HEK293 (cell line): ENCODE measurements around the gene PITPNC1.
"Not testable (repeated sequence)": the region's sequence is repeated elsewhere in the genome, so short reads cannot be mapped to it uniquely, and the experiment has no call there.

ENCODE experiments used
- CTCF ChIA-PET: fragments of 350-600 bp; formaldehyde crosslinking; extraction: SDS; loops from one replicate; lab custom pipeline; 2021; ENCODE audit warnings: antibody characterized with exemption; lab: Yijun Ruan, JAX
- POLR2A ChIA-PET: fragments of 300-600 bp; formaldehyde crosslinking; extraction: SDS; loops from one replicate; lab custom pipeline; 2020; ENCODE audit warnings: antibody characterized with exemption, inconsistent platforms; lab: Yijun Ruan, JAX
- H3K27ac ChIP-seq: fragments of 200-500 bp; sonication (Bioruptor generic); 2 replicates; pipeline ENCODE4 v1.5.1; 2014; ENCODE audit warnings: low read depth, low read length, control low read depth, inconsistent platforms; ENCODE audit errors: extremely low read depth
- H3K36me3 ChIP-seq, 2 experiments: fragments of 200-500 bp in 1 of 2; sonication (Bioruptor generic) in 1 of 2; 1 replicate in 1 of 2; 2 replicates in 1 of 2; pipeline ENCODE4 v1.5.1; 2014 to 2017; ENCODE audit warnings: inconsistent platforms in 2 of 2, low read length in 2 of 2; ENCODE audit not compliant: control insufficient read depth in 2 of 2, insufficient read depth in 1 of 2
- H3K4me1 ChIP-seq: fragments of 200-500 bp; sonication (Bioruptor generic); 2 replicates; pipeline ENCODE4 v1.5.1; 2014; ENCODE audit warnings: mild to moderate bottlenecking, low read length, inconsistent platforms; ENCODE audit not compliant: control insufficient read depth, insufficient read depth
- H3K4me3 ChIP-seq: 2 replicates; pipeline ENCODE4 v1.5.1; 2011; ENCODE audit warnings: low read depth, mild to moderate bottlenecking, control low read depth, low read length, moderate library complexity
- H3K9me3 ChIP-seq: fragments of 200-500 bp; sonication (Bioruptor generic); 2 replicates; pipeline ENCODE4 v1.5.1; 2014; ENCODE audit warnings: low read depth, low read length, inconsistent platforms; ENCODE audit not compliant: control insufficient read depth, insufficient read depth
- KLF10 ChIP-seq: fragments of 450-650 bp; IDR thresholded peaks from 2 replicates; pipeline ENCODE4 v1.5.1; 2018; ENCODE audit warnings: missing biosample characterization, mild to moderate bottlenecking, missing genetic modification characterization
- PRDM1 ChIP-seq: fragments of 450-650 bp; formaldehyde crosslinking; IDR thresholded peaks from 2 replicates; pipeline ENCODE4; 2016; ENCODE audit warnings: missing biosample characterization, missing genetic modification characterization
- YY1 ChIP-seq: fragments of 450-650 bp; formaldehyde crosslinking; IDR thresholded peaks from 2 replicates; pipeline ENCODE4 v1.5.1; 2018; ENCODE audit warnings: missing biosample characterization, missing genetic modification characterization
- ZBTB48 ChIP-seq: fragments of 450-650 bp; formaldehyde crosslinking; IDR thresholded peaks from 2 replicates; pipeline ENCODE4 v1.5.1; 2016; ENCODE audit warnings: missing biosample characterization, missing genetic modification characterization
- ZNF10 ChIP-seq: fragments of 450-650 bp; formaldehyde crosslinking; IDR thresholded peaks from 2 replicates; pipeline ENCODE4 v1.5.1; 2017; ENCODE audit warnings: missing biosample characterization, missing genetic modification characterization
- ZNF16 ChIP-seq: fragments of 450-650 bp; formaldehyde crosslinking; IDR thresholded peaks from 2 replicates; pipeline ENCODE4 v1.5.1; 2016; ENCODE audit warnings: low read depth, missing biosample characterization, missing genetic modification characterization
- ZNF23 ChIP-seq: fragments of 450-650 bp; formaldehyde crosslinking; IDR thresholded peaks from 2 replicates; pipeline ENCODE4 v1.5.1; 2016; ENCODE audit warnings: missing biosample characterization, missing genetic modification characterization, borderline replicate concordance
- ZNF354C ChIP-seq: fragments of 450-650 bp; formaldehyde crosslinking; IDR thresholded peaks from 2 replicates; pipeline ENCODE4 v1.5.1; 2016; ENCODE audit warnings: missing biosample characterization, missing genetic modification characterization, low read depth, borderline replicate concordance
- ZNF426 ChIP-seq: fragments of 450-650 bp; formaldehyde crosslinking; IDR thresholded peaks from 2 replicates; pipeline ENCODE4 v1.5.1; 2017; ENCODE audit warnings: missing biosample characterization, missing genetic modification characterization, mild to moderate bottlenecking, inconsistent platforms, moderate library complexity
- ZNF777 ChIP-seq: fragments of 450-650 bp; formaldehyde crosslinking; IDR thresholded peaks from 2 replicates; pipeline ENCODE4 v1.5.1; 2017; ENCODE audit warnings: missing biosample characterization, missing genetic modification characterization, borderline replicate concordance
- TF ChIP-seq, protein P1 (sequence below): fragments of 450-650 bp; formaldehyde crosslinking; IDR thresholded peaks from 2 replicates; pipeline ENCODE4 v1.5.1; 2016; ENCODE audit warnings: missing biosample characterization, missing genetic modification characterization, borderline replicate concordance
- TF ChIP-seq, protein P2 (sequence below): fragments of 450-650 bp; formaldehyde crosslinking; IDR thresholded peaks from 2 replicates; pipeline ENCODE4 v1.5.1; 2016; ENCODE audit warnings: missing biosample characterization, missing genetic modification characterization
- TF ChIP-seq, protein P3 (sequence below): fragments of 450-650 bp; formaldehyde crosslinking; IDR thresholded peaks from 2 replicates; pipeline ENCODE4 v1.5.1; 2016; ENCODE audit warnings: missing biosample characterization, missing genetic modification characterization, borderline replicate concordance

Gene PITPNC1

GRCh38 chr17:67577429-67578141 is 200.5 kb downstream of the PITPNC1 start:
- Histone ChIP-seq H3K9me3 (no peaks in the 10 kb centered on the region), H3K4me1 (peaks cover 1% of the 10 kb centered on the region), H3K27ac (no peak overlapping the region), H3K36me3 (no peaks in the 10 kb centered on the region; a peak in 1 of 3 replicates), H3K4me3 (no peak overlapping the region)
- ChIA-PET POLR2A (no interaction called here), CTCF (interaction anchor here (0.6 to 0.9 kb wide), 2 partner anchors 18 to 200 kb away, joined by 3 read pairs; no protein-coding TSS in a partner anchor)
- TF ChIP-seq ZNF10 (tag by site-specific recombination) (no peak), KLF10 (tag by site-specific recombination) (no peak), ZNF426 (tag by site-specific recombination) (no peak), ZNF23 (tag by site-specific recombination) (no peak), ZNF354C (tag by site-specific recombination) (no peak), ZNF16 (tag by site-specific recombination) (no peak), ZBTB48 (no peak), YY1 (tag by site-specific recombination) (no peak)
- TF ChIP-seq, protein P1, sequence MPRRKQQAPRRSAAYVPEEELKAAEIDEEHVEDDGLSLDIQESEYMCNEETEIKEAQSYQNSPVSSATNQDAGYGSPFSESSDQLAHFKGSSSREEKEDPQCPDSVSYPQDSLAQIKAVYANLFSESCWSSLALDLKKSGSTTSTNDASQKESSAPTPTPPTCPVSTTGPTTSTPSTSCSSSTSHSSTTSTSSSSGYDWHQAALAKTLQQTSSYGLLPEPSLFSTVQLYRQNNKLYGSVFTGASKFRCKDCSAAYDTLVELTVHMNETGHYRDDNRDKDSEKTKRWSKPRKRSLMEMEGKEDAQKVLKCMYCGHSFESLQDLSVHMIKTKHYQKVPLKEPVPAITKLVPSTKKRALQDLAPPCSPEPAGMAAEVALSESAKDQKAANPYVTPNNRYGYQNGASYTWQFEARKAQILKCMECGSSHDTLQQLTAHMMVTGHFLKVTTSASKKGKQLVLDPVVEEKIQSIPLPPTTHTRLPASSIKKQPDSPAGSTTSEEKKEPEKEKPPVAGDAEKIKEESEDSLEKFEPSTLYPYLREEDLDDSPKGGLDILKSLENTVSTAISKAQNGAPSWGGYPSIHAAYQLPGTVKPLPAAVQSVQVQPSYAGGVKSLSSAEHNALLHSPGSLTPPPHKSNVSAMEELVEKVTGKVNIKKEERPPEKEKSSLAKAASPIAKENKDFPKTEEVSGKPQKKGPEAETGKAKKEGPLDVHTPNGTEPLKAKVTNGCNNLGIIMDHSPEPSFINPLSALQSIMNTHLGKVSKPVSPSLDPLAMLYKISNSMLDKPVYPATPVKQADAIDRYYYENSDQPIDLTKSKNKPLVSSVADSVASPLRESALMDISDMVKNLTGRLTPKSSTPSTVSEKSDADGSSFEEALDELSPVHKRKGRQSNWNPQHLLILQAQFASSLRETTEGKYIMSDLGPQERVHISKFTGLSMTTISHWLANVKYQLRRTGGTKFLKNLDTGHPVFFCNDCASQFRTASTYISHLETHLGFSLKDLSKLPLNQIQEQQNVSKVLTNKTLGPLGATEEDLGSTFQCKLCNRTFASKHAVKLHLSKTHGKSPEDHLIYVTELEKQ = no peak
- TF ChIP-seq, protein P2, sequence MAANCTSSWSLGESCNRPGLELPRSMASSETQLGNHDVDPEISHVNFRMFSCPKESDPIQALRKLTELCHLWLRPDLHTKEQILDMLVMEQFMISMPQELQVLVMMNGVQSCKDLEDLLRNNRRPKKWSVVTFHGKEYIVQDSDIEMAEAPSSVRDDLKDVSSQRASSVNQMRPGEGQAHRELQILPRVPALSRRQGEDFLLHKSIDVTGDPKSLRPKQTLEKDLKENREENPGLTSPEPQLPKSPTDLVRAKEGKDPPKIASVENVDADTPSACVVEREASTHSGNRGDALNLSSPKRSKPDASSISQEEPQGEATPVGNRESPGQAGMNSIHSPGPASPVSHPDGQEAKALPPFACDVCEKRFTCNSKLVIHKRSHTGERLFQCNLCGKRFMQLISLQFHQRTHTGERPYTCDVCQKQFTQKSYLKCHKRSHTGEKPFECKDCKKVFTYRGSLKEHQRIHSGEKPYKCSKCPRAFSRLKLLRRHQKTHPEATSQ = no peak
- TF ChIP-seq, protein P3, sequence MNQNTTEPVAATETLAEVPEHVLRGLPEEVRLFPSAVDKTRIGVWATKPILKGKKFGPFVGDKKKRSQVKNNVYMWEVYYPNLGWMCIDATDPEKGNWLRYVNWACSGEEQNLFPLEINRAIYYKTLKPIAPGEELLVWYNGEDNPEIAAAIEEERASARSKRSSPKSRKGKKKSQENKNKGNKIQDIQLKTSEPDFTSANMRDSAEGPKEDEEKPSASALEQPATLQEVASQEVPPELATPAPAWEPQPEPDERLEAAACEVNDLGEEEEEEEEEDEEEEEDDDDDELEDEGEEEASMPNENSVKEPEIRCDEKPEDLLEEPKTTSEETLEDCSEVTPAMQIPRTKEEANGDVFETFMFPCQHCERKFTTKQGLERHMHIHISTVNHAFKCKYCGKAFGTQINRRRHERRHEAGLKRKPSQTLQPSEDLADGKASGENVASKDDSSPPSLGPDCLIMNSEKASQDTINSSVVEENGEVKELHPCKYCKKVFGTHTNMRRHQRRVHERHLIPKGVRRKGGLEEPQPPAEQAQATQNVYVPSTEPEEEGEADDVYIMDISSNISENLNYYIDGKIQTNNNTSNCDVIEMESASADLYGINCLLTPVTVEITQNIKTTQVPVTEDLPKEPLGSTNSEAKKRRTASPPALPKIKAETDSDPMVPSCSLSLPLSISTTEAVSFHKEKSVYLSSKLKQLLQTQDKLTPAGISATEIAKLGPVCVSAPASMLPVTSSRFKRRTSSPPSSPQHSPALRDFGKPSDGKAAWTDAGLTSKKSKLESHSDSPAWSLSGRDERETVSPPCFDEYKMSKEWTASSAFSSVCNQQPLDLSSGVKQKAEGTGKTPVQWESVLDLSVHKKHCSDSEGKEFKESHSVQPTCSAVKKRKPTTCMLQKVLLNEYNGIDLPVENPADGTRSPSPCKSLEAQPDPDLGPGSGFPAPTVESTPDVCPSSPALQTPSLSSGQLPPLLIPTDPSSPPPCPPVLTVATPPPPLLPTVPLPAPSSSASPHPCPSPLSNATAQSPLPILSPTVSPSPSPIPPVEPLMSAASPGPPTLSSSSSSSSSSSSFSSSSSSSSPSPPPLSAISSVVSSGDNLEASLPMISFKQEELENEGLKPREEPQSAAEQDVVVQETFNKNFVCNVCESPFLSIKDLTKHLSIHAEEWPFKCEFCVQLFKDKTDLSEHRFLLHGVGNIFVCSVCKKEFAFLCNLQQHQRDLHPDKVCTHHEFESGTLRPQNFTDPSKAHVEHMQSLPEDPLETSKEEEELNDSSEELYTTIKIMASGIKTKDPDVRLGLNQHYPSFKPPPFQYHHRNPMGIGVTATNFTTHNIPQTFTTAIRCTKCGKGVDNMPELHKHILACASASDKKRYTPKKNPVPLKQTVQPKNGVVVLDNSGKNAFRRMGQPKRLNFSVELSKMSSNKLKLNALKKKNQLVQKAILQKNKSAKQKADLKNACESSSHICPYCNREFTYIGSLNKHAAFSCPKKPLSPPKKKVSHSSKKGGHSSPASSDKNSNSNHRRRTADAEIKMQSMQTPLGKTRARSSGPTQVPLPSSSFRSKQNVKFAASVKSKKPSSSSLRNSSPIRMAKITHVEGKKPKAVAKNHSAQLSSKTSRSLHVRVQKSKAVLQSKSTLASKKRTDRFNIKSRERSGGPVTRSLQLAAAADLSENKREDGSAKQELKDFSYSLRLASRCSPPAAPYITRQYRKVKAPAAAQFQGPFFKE = no peak

- Histone ChIP-seq H3K9me3 (no peaks in the 10 kb centered on the region), H3K4me3 (no peak overlapping the region), H3K27ac (no peak overlapping the region), H3K4me1 (peaks cover 6% of the 10 kb centered on the region), H3K36me3 (no peaks in the 10 kb centered on the region; a peak in 1 of 3 replicates)
- ChIA-PET POLR2A (no interaction called here), CTCF (interaction anchor here (0.9 kb wide), 1 partner anchor 18 kb away, joined by 3 read pairs; no protein-coding TSS in a partner anchor)
- TF ChIP-seq ZNF777 (tag by site-specific recombination) = no peak
- peak; percentile 37 for TF ChIP-seq PRDM1 (tag by site-specific recombination)
- TF ChIP-seq ZNF23 (tag by site-specific recombination) = no peak
Observed at GRCh38 chr17:67578142-67578457, 201.0 kb downstream of the PITPNC1 start.

- H3K9me3 ChIP-seq, H3K4me1 ChIP-seq, POLR2A ChIA-PET, H3K27ac ChIP-seq, H3K4me3 ChIP-seq, H3K36me3 ChIP-seq: not testable (repeated sequence)
- CTCF ChIA-PET = interaction anchor here (0.8 to 0.9 kb wide), 2 partner anchors 19 to 27 kb away, joined by 3 read pairs; no protein-coding TSS in a partner anchor
Observed at GRCh38 chr17:67578679-67579405, 201.8 kb downstream of the PITPNC1 start.
